Astrocyte (in vitro differentiated cells and primary cell): ENCODE measurements around the gene CDK16.

Experiments used
- EZH2 ChIP-seq: IDR thresholded peaks from 2 replicates; pipeline ENCODE4 v1.6.1; 2012; ENCODE audit warnings: mild to moderate bottlenecking, low read length, inconsistent platforms; ENCODE audit not compliant: insufficient read depth
- TF ChIP-seq, protein P1 (sequence below): IDR thresholded peaks from 2 replicates; pipeline ENCODE4 v1.5.1; 2011; ENCODE audit warnings: low read depth, mild to moderate bottlenecking, inconsistent platforms, low read length, moderate library complexity; ENCODE audit not compliant: insufficient read depth

DNA sequence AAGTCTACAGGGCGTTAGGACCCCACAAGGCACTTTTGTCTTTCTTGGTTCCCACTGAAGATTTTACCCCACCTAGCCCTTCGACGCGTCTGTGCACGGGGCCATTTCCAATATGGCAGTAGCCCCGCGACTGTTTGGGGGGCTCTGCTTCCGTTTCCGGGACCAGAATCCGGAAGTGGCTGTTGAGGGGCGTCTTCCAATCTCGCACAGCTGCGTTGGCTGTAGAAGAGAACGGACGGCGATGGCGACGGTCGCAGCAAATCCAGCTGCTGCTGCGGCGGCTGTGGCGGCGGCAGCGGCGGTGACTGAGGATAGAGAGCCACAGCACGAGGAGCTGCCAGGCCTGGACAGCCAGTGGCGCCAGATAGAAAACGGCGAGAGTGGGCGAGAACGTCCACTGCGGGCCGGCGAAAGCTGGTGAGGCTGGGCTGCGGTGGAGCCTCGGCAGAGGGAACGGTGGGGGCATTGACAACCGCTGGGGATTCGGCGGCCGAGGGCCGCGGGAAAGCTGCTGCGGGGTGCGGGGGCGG is 14.4 kb downstream of the CDK16 start, which contains the start of gene USP11:
- TF ChIP-seq, protein P1, sequence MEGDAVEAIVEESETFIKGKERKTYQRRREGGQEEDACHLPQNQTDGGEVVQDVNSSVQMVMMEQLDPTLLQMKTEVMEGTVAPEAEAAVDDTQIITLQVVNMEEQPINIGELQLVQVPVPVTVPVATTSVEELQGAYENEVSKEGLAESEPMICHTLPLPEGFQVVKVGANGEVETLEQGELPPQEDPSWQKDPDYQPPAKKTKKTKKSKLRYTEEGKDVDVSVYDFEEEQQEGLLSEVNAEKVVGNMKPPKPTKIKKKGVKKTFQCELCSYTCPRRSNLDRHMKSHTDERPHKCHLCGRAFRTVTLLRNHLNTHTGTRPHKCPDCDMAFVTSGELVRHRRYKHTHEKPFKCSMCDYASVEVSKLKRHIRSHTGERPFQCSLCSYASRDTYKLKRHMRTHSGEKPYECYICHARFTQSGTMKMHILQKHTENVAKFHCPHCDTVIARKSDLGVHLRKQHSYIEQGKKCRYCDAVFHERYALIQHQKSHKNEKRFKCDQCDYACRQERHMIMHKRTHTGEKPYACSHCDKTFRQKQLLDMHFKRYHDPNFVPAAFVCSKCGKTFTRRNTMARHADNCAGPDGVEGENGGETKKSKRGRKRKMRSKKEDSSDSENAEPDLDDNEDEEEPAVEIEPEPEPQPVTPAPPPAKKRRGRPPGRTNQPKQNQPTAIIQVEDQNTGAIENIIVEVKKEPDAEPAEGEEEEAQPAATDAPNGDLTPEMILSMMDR: no peak
- TF ChIP-seq EZH2: no peak
